ENCODE data around the gene ZNF385D.

DNA sequence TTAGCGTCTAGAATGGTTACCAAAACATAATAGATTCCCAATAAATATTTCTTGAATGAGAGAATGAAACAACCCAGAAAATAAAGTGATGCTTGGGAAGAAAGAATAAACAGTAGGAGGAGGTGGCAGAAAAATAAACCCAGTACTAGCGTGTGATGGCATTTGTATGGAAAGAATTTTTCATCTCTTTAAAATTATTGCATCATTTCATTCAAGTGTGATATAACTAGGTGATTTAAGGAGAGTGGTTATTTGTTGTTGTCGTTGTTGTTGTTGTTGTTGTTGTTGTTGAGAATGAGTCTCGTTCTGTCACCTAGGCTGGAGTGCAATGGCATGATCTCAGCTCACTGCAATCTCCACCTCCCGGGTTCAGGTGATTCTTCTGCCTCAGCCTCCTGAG lies 293.9 kb downstream of the ZNF385D start:
- no peak for TF ChIP-seq EZH2 (IDR thresholded peaks at IDR 0.05)
- TF ChIP-seq POLR2AphosphoS5 (IDR thresholded peaks at IDR 0.05; ENCODE audit: borderline replicate concordance, low read depth, low read length): no peak

Data from SK-N-MC (cell line).